DOHH2 (cell line): ENCODE measurements around the gene SLFN13.
"Not testable (repeated sequence)": the region's sequence is repeated elsewhere in the genome, so short reads cannot be mapped to it uniquely, and the experiment has no call there.

ENCODE experiments used
- H3F3A ChIP-seq: fragments of 200-600 bp; sonication (generic), shearing (Covaris generic); 2 replicates; pipeline ENCODE4 v1.6.0; 2016; ENCODE audit warnings: antibody characterized with exemption, mild to moderate bottlenecking; ENCODE audit not compliant: control insufficient read depth, insufficient read depth
- H3K27ac ChIP-seq: fragments of 200-600 bp; sonication (generic); 2 replicates; pipeline ENCODE4 v1.5.1; 2014; ENCODE audit warnings: low read depth, mild to moderate bottlenecking, low read length, moderate library complexity
- H3K27me3 ChIP-seq: fragments of 200-600 bp; sonication (generic); 2 replicates; pipeline ENCODE4 v1.6.1; 2014; ENCODE audit warnings: mild to moderate bottlenecking, low read length, mixed read lengths; ENCODE audit not compliant: control insufficient read depth
- H3K36me3 ChIP-seq: fragments of 200-600 bp; sonication (generic); 2 replicates; pipeline ENCODE4 v1.6.1; 2014; ENCODE audit warnings: mild to moderate bottlenecking, low read length, moderate library complexity, mixed read lengths; ENCODE audit not compliant: control insufficient read depth
- H3K4me1 ChIP-seq: fragments of 200-600 bp; sonication (generic); 2 replicates; pipeline ENCODE4 v1.6.1; 2014; ENCODE audit warnings: mild to moderate bottlenecking, low read length, mixed read lengths; ENCODE audit not compliant: control insufficient read depth
- H3K4me2 ChIP-seq: fragments of 200-600 bp; sonication (generic); 2 replicates; pipeline ENCODE4 v1.6.0; 2014; ENCODE audit warnings: mild to moderate bottlenecking, low read length, moderate library complexity
- H3K4me3 ChIP-seq: fragments of 200-600 bp; sonication (generic); 2 replicates; pipeline ENCODE4 v1.5.1; 2014; ENCODE audit warnings: mild to moderate bottlenecking, low read length, mixed read lengths
- H3K79me2 ChIP-seq: fragments of 200-600 bp; sonication (generic); 2 replicates; pipeline ENCODE4 v1.6.1; 2014; ENCODE audit warnings: mild to moderate bottlenecking, low read length, mixed read lengths; ENCODE audit not compliant: control insufficient read depth
- H3K9me2 ChIP-seq: fragments of 200-600 bp; sonication (generic); replicated peaks from 2 replicates; pipeline ENCODE4 v1.6.1; 2014; ENCODE audit warnings: mild to moderate bottlenecking, low read length, mixed read lengths; ENCODE audit not compliant: control insufficient read depth
- H3K9me3 ChIP-seq: fragments of 200-600 bp; sonication (generic); 2 replicates; pipeline ENCODE4 v1.6.1; 2014; ENCODE audit warnings: antibody characterized with exemption, low read length, mixed read lengths; ENCODE audit not compliant: control insufficient read depth, insufficient read depth
- H4K20me1 ChIP-seq: fragments of 200-600 bp; sonication (generic); 2 replicates; pipeline ENCODE4 v1.6.0; 2014; ENCODE audit warnings: low read depth, mild to moderate bottlenecking, antibody characterized with exemption, low read length, moderate library complexity; ENCODE audit not compliant: control insufficient read depth, insufficient read depth
- CTCF ChIP-seq: fragments of 200-600 bp; sonication (generic); IDR thresholded peaks from one replicate; pipeline ENCODE4 v1.5.1; 2014; ENCODE audit warnings: antibody characterized with exemption, mild to moderate bottlenecking, low read depth, low read length; ENCODE audit not compliant: poor library complexity, severe bottlenecking
- EZH2phosphoT487 ChIP-seq: fragments of 200-600 bp; sonication (generic); IDR thresholded peaks from 2 replicates; pipeline ENCODE4 v1.6.1; 2017; ENCODE audit warnings: borderline replicate concordance, mild to moderate bottlenecking, antibody characterized with exemption, low read length, moderate library complexity, mixed read lengths

The SLFN13 gene

GRCh38 chr17:35460354-35460851 lies 11.8 kb upstream of the SLFN13 start:
- Histone ChIP-seq H3K9me2 (no peaks in the 10 kb centered on the region), H3K4me1 (peaks cover 9% of the 10 kb centered on the region), H3F3A (no peaks in the 10 kb centered on the region), H3K4me3 (peak overlapping the region; percentile 45), H3K27me3 (peaks cover 20% of the 10 kb centered on the region), H3K27ac (no peak overlapping the region), H3K36me3 (no peaks in the 10 kb centered on the region), H3K9me3 (no peaks in the 10 kb centered on the region), H4K20me1 (no peaks in the 10 kb centered on the region), H3K79me2 (no peaks in the 10 kb centered on the region), H3K4me2 (peak overlapping the region; percentile 46)
- TF ChIP-seq CTCF (no peak), EZH2phosphoT487 (no peak)

- H3K27ac ChIP-seq, H3K36me3 ChIP-seq, H4K20me1 ChIP-seq, H3F3A ChIP-seq, H3K4me3 ChIP-seq, H3K4me1 ChIP-seq, H3K9me2 ChIP-seq, H3K27me3 ChIP-seq, H3K4me2 ChIP-seq, H3K79me2 ChIP-seq, H3K9me3 ChIP-seq: not testable (repeated sequence)
Observed at GRCh38 chr17:35454035-35454434, 5.5 kb upstream of the SLFN13 start.

GRCh38 chr17:35453171-35453570 lies 4.6 kb upstream of the SLFN13 start:
- no peak overlapping the region for H3K4me3 ChIP-seq
- no peaks in the 10 kb centered on the region for H4K20me1 ChIP-seq
- H3K4me2 ChIP-seq, result no peak overlapping the region
- TF ChIP-seq EZH2phosphoT487 (no peak), CTCF (no peak)
- peaks cover 11% of the 10 kb centered on the region for H3K4me1 ChIP-seq
- H3K79me2 ChIP-seq, result no peaks in the 10 kb centered on the region
- no peak overlapping the region for H3K27ac ChIP-seq
- peaks cover 16% of the 10 kb centered on the region for H3K27me3 ChIP-seq
- no peaks in the 10 kb centered on the region for H3F3A ChIP-seq
- no peaks in the 10 kb centered on the region for H3K36me3 ChIP-seq
- H3K9me3 ChIP-seq, result no peaks in the 10 kb centered on the region
- no peaks in the 10 kb centered on the region for H3K9me2 ChIP-seq

- no peaks in the 10 kb centered on the region for H3K9me3 ChIP-seq
- H3K4me3 ChIP-seq, result no peak overlapping the region
- H4K20me1 ChIP-seq, result no peaks in the 10 kb centered on the region
- peak; percentile 82; the same call in 1 of the 2 replicates for TF ChIP-seq EZH2phosphoT487
- no peak for TF ChIP-seq CTCF
- H3F3A ChIP-seq, result no peaks in the 10 kb centered on the region
- H3K4me2 ChIP-seq, result no peak overlapping the region
- H3K4me1 ChIP-seq, result peaks cover 11% of the 10 kb centered on the region
- no peak overlapping the region for H3K27ac ChIP-seq
- no peaks in the 10 kb centered on the region for H3K9me2 ChIP-seq
- peaks cover 38% of the 10 kb centered on the region for H3K27me3 ChIP-seq
- H3K79me2 ChIP-seq, result no peaks in the 10 kb centered on the region
- no peaks in the 10 kb centered on the region for H3K36me3 ChIP-seq
Observed at GRCh38 chr17:35449371-35449931, 885 bp upstream of the SLFN13 start.
